Astrocyte of the cerebellum (primary cell): ENCODE data around the gene ACACB.

Experiments
- DNase-seq: peaks from one replicate; pipeline ENCODE4 v3.0.0-alpha.2; 2011; ENCODE audit warnings: low read depth
- H3K4me3 ChIP-seq: 2 replicates; pipeline ENCODE4 v1.5.1; 2011; ENCODE audit warnings: mild to moderate bottlenecking, low read depth, low read length, moderate library complexity
- CTCF ChIP-seq: IDR thresholded peaks from 2 replicates; pipeline ENCODE4 v1.5.1; 2012; ENCODE audit warnings: low read length, low read depth, moderate library complexity, mild to moderate bottlenecking; ENCODE audit errors: missing control alignments
- in situ Hi-C: cut with HindIII; loops from 2 replicates; pipeline ENCODE4 v1.10.0; 2017; ENCODE audit warnings: low sequenced_read_pairs

The ACACB gene

GRCh38 chr12:109156586-109156985, 40.2 kb downstream of the ACACB start:
- DNase-seq: no peak
- TF ChIP-seq CTCF: no peak
- in situ Hi-C loops: no loop called here
- no peak overlapping the region for H3K4me3 ChIP-seq

GRCh38 chr12:109157986-109158385, 41.6 kb downstream of the ACACB start:
- no peak for TF ChIP-seq CTCF
- in situ Hi-C loops: no loop called here
- no peak overlapping the region for H3K4me3 ChIP-seq
- DNase-seq: no peak

GRCh38 chr12:109160433-109160832, 44.0 kb downstream of the ACACB start:
- no peak for DNase-seq
- in situ Hi-C loops: no loop called here
- H3K4me3 ChIP-seq: no peak overlapping the region
- TF ChIP-seq CTCF: no peak

- in situ Hi-C loops: no loop called here
- TF ChIP-seq CTCF: no peak
- no peak overlapping the region for H3K4me3 ChIP-seq
- no peak for DNase-seq
Observed at GRCh38 chr12:109160873-109161272, 44.5 kb downstream of the ACACB start.

GRCh38 chr12:109162551-109162950, 46.2 kb downstream of the ACACB start:
- DNase-seq: no peak
- in situ Hi-C loops: no loop called here
- TF ChIP-seq CTCF: no peak
- H3K4me3 ChIP-seq: no peak overlapping the region

DNA sequence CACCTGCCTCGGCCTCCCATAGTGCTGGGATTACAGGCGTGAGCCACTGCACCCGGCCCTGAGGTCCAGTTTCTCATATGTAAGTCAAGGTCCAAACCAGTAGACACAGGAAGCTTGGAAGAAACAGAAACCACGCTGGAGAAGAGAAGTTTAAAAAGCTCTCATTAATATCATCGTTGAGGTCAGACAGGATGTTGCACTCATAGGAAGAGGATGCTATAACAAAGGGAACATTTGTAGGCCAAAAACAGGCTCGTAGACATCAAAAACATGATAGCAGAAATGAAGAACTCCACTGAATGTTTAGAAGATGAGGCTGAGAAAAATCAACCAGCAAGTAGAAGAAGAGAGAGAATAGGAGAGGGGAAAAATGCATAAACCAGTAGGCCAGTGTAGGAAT, 46.8 kb downstream of the ACACB start:
- in situ Hi-C loops: no loop called here
- DNase-seq: no peak
- no peak for TF ChIP-seq CTCF
- H3K4me3 ChIP-seq: no peak overlapping the region

DNA sequence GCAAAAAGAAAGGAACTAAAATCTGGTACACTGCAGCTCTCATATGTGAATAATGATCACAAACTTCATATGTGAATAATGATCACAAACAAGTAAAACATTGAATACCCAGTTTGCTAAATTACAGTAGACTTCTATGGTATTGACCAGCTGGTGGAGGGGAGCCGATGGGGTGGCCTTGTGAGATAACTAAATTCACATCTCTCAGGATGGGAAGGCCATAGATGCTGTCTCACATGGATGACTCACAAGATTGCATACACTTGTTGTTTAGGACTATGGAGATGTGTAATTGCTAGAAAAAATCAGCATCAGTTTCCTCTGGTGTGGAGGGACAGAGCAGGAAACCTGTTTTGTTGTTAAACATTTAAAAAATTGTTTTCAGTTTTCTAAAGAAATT, 49.2 kb downstream of the ACACB start:
- TF ChIP-seq CTCF: no peak
- DNase-seq: no peak
- in situ Hi-C loops: no loop called here
- no peak overlapping the region for H3K4me3 ChIP-seq
